Hepatocyte (in vitro differentiated cells): Measurements from ENCODE around the gene B4GALT7. TPM values are rescaled to one million over a fixed set of nuclear protein-coding genes. Genes with fewer than 3 reads are reported as not detected.
"Not testable (repeated sequence)": the region's sequence is repeated elsewhere in the genome, so short reads cannot be mapped to it uniquely, and the experiment has no call there.

ENCODE experiments used
- DNase-seq: peaks from one replicate; pipeline ENCODE4 v3.0.0-alpha.2; 2016; ENCODE audit warnings: low spot score
- H2AFZ ChIP-seq: fragments of 200-600 bp; sonication (generic); 2 replicates; pipeline ENCODE4 v1.6.0; 2016; ENCODE audit warnings: antibody characterized with exemption, mild to moderate bottlenecking
- H3K27ac ChIP-seq: fragments of 200-600 bp; sonication (generic); 2 replicates; pipeline ENCODE4 v1.5.1; 2016; ENCODE audit warnings: mild to moderate bottlenecking
- H3K27me3 ChIP-seq: fragments of 200-600 bp; sonication (generic); 2 replicates; pipeline ENCODE4 v1.6.1; 2016
- H3K36me3 ChIP-seq: fragments of 200-600 bp; sonication (generic); replicated peaks from 2 replicates; pipeline ENCODE4 v1.5.1; 2016; ENCODE audit warnings: low read depth; ENCODE audit not compliant: insufficient read depth
- H3K4me1 ChIP-seq: fragments of 200-600 bp; sonication (generic); 2 replicates; pipeline ENCODE4 v1.5.1; 2016; ENCODE audit warnings: mild to moderate bottlenecking, moderate library complexity; ENCODE audit not compliant: insufficient read depth
- H3K4me2 ChIP-seq: fragments of 200-600 bp; sonication (generic); 2 replicates; pipeline ENCODE4 v1.6.0; 2016
- H3K4me3 ChIP-seq: fragments of 200-600 bp; sonication (generic); 2 replicates; pipeline ENCODE4 v1.5.1; 2016; ENCODE audit warnings: mild to moderate bottlenecking
- H3K79me2 ChIP-seq: fragments of 200-600 bp; sonication (generic); 2 replicates; pipeline ENCODE4 v1.6.0; 2017; ENCODE audit warnings: mild to moderate bottlenecking
- H3K9me2 ChIP-seq: fragments of 200-600 bp; sonication (generic); replicated peaks from 2 replicates; pipeline ENCODE4 v1.6.0; 2017; ENCODE audit warnings: mild to moderate bottlenecking; ENCODE audit not compliant: insufficient read depth
- H3K9me3 ChIP-seq: fragments of 200-600 bp; sonication (generic); 2 replicates; pipeline ENCODE4 v1.5.1; 2016; ENCODE audit warnings: low read depth, mild to moderate bottlenecking
- H4K20me1 ChIP-seq: fragments of 200-600 bp; sonication (generic); 2 replicates; pipeline ENCODE4 v1.6.0; 2016; ENCODE audit warnings: mild to moderate bottlenecking; ENCODE audit not compliant: insufficient read depth, poor library complexity, severe bottlenecking
- EZH2 ChIP-seq: fragments of 200-600 bp; sonication (generic); IDR thresholded peaks from 2 replicates; pipeline ENCODE4 v1.6.1; 2016; ENCODE audit warnings: antibody characterized with exemption, mild to moderate bottlenecking, borderline replicate concordance
- EZH2phosphoT487 ChIP-seq: fragments of 200-600 bp; sonication (generic); IDR thresholded peaks from one replicate; pipeline ENCODE4 v1.6.1; 2018; ENCODE audit warnings: antibody characterized with exemption, mild to moderate bottlenecking, low read depth, moderate library complexity; ENCODE audit not compliant: unreplicated experiment, severe bottlenecking
- WGBS: methylation state at CpG from one replicate; pipeline ENCODE4 v1.1.6; 2016; ENCODE audit warnings: low lambda C conversion rate; ENCODE audit errors: missing lambda C conversion rate; 5-methylcytosine and 5-hydroxymethylcytosine counted together
- polyA plus RNA-seq: library from polyadenylated mRNA; unstranded; fragments of >200 nt; fragmentation: Nextera tagmentation; extraction: Ambion mirVana; gene quantifications from 2 replicates; pipeline ENCODE4 v1.2.1, GENCODE V29; 2016
- total RNA-seq: library from RNA; depleted of rRNA; stranded (reverse); fragments of >200 nt; gene quantifications from 2 replicates; pipeline ENCODE4 v1.2.3, GENCODE V29; 2014
- TF ChIP-seq, protein P1 (sequence below): fragments of 200-600 bp; sonication (generic); IDR thresholded peaks from 2 replicates; pipeline ENCODE4 v1.5.1; 2016; ENCODE audit warnings: antibody characterized with exemption, mild to moderate bottlenecking; ENCODE audit not compliant: poor library complexity

B4GALT7 gene
- total and polyA plus RNA-seq, 2 experiments from 2014 or later = 28.5 to 60.7 TPM

GRCh38 chr5:177620560-177620959 lies 20.6 kb downstream of the B4GALT7 start:
- Histone ChIP-seq H3K36me3 (no peaks in the 10 kb centered on the region), H3K79me2 (no peaks in the 10 kb centered on the region), H4K20me1 (no peaks in the 10 kb centered on the region), H3K27me3 (no peaks in the 10 kb centered on the region), H3K9me3 (no peaks in the 10 kb centered on the region), H3K4me2 (no peak overlapping the region), H3K27ac (no peak overlapping the region), H3K9me2 (no peaks in the 10 kb centered on the region), H3K4me3 (no peak overlapping the region), H2AFZ (no peak overlapping the region), H3K4me1 (no peaks in the 10 kb centered on the region)
- WGBS = 96% methylated on average over 2 of the region's 2 CpGs
- DNase-seq = no peak
- TF ChIP-seq, protein P1, sequence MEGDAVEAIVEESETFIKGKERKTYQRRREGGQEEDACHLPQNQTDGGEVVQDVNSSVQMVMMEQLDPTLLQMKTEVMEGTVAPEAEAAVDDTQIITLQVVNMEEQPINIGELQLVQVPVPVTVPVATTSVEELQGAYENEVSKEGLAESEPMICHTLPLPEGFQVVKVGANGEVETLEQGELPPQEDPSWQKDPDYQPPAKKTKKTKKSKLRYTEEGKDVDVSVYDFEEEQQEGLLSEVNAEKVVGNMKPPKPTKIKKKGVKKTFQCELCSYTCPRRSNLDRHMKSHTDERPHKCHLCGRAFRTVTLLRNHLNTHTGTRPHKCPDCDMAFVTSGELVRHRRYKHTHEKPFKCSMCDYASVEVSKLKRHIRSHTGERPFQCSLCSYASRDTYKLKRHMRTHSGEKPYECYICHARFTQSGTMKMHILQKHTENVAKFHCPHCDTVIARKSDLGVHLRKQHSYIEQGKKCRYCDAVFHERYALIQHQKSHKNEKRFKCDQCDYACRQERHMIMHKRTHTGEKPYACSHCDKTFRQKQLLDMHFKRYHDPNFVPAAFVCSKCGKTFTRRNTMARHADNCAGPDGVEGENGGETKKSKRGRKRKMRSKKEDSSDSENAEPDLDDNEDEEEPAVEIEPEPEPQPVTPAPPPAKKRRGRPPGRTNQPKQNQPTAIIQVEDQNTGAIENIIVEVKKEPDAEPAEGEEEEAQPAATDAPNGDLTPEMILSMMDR = no peak
- TF ChIP-seq EZH2 (no peak), EZH2phosphoT487 (no peak)

DNA sequence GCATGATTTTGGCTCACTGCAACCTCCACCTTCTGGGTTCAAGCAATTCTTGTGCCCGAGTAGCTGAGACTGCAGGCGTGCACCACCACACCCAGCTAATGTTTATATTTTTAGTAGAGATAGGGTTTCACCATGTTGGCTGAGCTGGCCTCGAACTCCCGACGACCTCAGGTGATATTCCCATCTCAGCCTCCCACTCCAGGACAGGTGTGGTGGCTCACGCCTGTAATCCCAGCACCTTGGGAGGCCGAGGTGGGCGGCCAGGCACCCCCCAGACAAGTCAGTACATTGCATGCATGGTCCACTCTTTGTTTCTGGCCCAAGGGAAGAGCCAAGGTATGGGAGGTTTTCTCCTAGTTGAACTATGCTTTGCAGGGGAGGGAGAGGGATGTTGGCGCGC lies 24.2 kb downstream of the B4GALT7 start:
- H3K27ac ChIP-seq, H2AFZ ChIP-seq, H3K4me2 ChIP-seq, DNase-seq, H4K20me1 ChIP-seq, H3K9me2 ChIP-seq, H3K4me3 ChIP-seq, H3K27me3 ChIP-seq, H3K36me3 ChIP-seq, H3K9me3 ChIP-seq, H3K4me1 ChIP-seq, H3K79me2 ChIP-seq: not testable (repeated sequence)
- WGBS = 96% methylated on average over 10 of the region's 10 CpGs

- H3K79me2 ChIP-seq, DNase-seq, H3K4me1 ChIP-seq, H3K36me3 ChIP-seq, H3K4me3 ChIP-seq, H3K4me2 ChIP-seq, H4K20me1 ChIP-seq, H2AFZ ChIP-seq, H3K27me3 ChIP-seq, H3K27ac ChIP-seq, H3K9me3 ChIP-seq, H3K9me2 ChIP-seq: not testable (repeated sequence)
These were observed 30.3 kb downstream of the B4GALT7 start for GRCh38 chr5:177630186-177630585.

- not testable (repeated sequence) for H3K4me2 ChIP-seq, H3K27ac ChIP-seq, H2AFZ ChIP-seq, H3K9me3 ChIP-seq, H3K79me2 ChIP-seq, H3K9me2 ChIP-seq, H3K4me1 ChIP-seq, DNase-seq, H3K4me3 ChIP-seq, H3K36me3 ChIP-seq, H3K27me3 ChIP-seq, H4K20me1 ChIP-seq
- 100% methylated on average over 3 of the region's 3 CpGs for WGBS
These were observed 35.0 kb downstream of the B4GALT7 start for GRCh38 chr5:177634912-177635311.

DNA sequence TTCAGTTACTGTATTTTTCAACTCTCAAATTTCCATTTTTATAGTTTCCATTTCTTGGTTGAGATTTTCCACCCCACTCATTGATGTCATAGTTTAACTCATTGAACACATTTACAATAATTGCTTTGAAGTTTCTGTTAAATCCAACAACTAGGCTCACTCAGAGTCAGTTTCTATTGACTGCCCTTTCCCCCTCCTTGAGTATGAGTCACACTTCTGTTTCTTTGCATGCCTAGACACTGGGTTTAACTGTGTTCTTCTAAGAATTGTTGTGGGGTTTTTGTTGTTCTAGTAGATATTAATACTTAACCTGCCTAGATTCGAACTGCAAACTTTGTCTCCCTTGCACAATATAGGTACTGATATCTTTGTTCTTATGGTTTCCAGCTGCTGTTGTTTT lies 45.5 kb downstream of the B4GALT7 start:
- H3K4me3 ChIP-seq, H3K27me3 ChIP-seq, H3K4me2 ChIP-seq, H2AFZ ChIP-seq, H3K36me3 ChIP-seq, H4K20me1 ChIP-seq, DNase-seq, H3K4me1 ChIP-seq, H3K79me2 ChIP-seq, H3K27ac ChIP-seq, H3K9me3 ChIP-seq, H3K9me2 ChIP-seq: not testable (repeated sequence)
- no CpG with 5 or more reads among the region's 1 CpG for WGBS

- not testable (repeated sequence) for H3K4me2 ChIP-seq, H4K20me1 ChIP-seq, H3K4me1 ChIP-seq, H3K9me2 ChIP-seq, H3K9me3 ChIP-seq, H3K27ac ChIP-seq, H3K36me3 ChIP-seq, H3K4me3 ChIP-seq, DNase-seq, H3K27me3 ChIP-seq, H2AFZ ChIP-seq
- WGBS = 92% methylated on average over 2 of the region's 2 CpGs
- peaks cover 17% of the 10 kb centered on the region for H3K79me2 ChIP-seq
These were observed 51.3 kb downstream of the B4GALT7 start for GRCh38 chr5:177651235-177651634.

DNA sequence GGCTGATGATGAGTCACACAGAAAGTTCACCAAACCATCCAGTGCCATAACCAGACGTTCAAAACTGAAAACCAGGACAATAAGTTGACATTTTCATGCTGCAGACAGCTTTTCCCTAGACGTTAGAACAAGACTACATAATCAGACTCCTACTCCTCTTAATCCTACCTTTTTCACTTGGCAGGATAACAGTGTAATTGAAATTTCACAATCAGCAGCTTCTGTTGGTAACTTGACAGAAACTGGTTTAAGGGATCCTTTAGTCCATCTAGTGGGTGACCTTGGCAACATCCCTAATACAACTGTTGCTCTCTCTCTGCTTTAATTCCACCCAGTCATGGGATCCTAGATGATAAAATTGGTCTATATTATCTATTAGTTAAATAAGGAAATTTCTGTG lies 57.9 kb downstream of the B4GALT7 start:
- not testable (repeated sequence) for H2AFZ ChIP-seq, H3K4me2 ChIP-seq, H4K20me1 ChIP-seq, H3K4me3 ChIP-seq, H3K36me3 ChIP-seq, H3K27me3 ChIP-seq, DNase-seq, H3K9me3 ChIP-seq, H3K9me2 ChIP-seq, H3K4me1 ChIP-seq, H3K27ac ChIP-seq
- WGBS = 37% methylated on average over 2 of the region's 2 CpGs
- H3K79me2 ChIP-seq = peaks cover 49% of the 10 kb centered on the region

GRCh38 chr5:177658542-177658941 lies 58.6 kb downstream of the B4GALT7 start:
- H3K79me2 ChIP-seq = peaks cover 50% of the 10 kb centered on the region
- not testable (repeated sequence) for H3K27ac ChIP-seq

More at GRCh38 chr5:177658542-177658941, 58.6 kb downstream of the B4GALT7 start:
- H3K4me3 ChIP-seq, H3K27me3 ChIP-seq, H3K36me3 ChIP-seq, H4K20me1 ChIP-seq, H3K4me1 ChIP-seq, DNase-seq, H3K4me2 ChIP-seq, H3K9me3 ChIP-seq, H3K9me2 ChIP-seq, H2AFZ ChIP-seq: not testable (repeated sequence)
- 73% methylated on average over 3 of the region's 3 CpGs for WGBS
